GM19468 (cell line): Measurements from ENCODE around the gene PHF11.

Source experiments
- ATAC-seq: cut with Tn5 transposase; IDR thresholded peaks from one replicate; pipeline ENCODE4 v1.9.1; 2021; ENCODE audit warnings: mild to moderate bottlenecking, moderate library complexity, moderate number of reproducible peaks; ENCODE audit not compliant: unreplicated experiment; ENCODE audit errors: extremely low read depth

Gene PHF11

GRCh38 chr13:49497272-49497671 lies 1.5 kb downstream of the PHF11 start:
- ATAC-seq: no peak

DNA sequence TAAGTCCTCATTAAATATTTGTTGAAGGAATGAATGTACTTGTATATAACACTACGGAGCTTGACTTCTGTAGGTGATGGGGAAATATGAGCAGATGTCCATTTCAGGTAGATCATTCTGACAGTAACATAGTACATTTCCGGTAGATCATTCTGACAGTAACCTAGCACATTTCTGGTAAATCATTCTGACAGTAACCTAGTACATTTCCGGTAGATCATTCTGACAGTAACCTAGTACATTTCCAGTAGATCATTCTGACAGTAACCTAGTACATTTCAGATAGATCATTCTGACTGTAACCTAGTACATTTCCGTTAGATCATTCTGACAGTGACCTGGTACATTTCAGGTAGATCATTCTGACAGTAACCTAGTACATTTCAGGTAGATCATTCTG lies 2.5 kb downstream of the PHF11 start:
- no peak for ATAC-seq

DNA sequence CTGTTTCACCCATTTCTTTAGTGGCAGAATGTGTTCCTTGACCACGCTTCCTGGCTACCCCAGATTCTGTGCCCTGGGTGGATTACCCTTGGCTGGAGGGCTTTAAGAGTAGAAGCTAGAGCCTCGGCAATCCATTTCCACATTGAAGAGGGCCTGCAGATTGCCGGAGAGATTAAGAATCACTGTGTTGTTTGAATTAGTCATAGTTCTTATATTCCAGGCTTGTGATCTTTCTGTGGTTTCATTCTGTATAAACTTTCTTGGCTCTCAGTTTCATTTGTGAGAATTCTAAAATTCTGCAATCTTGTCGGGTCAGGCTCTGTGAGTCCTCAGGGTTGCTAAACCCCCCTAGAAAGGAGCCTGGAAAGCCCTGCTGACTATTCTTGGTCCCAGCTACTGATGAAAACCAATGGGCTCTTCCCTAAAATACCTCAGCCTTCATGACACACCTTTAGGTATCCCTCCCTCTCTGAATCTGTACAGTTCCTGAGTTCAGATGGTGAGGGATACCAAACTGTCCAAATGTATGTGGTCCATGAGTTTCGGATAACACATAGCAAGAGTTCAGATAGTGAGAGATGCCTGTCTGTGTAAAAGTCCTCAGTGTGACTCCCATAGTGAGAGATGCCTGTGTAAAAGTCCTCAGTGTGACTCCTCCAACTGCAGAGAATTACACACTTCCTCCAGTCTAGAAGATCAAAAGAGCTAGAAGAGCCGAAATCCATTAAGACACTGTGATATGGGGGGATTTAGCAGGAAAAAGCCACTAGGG lies 4.3 kb downstream of the PHF11 start:
- no peak for ATAC-seq

GRCh38 chr13:49502954-49503353 lies 7.2 kb downstream of the PHF11 start:
- no peak for ATAC-seq

- no peak for ATAC-seq
Measured at GRCh38 chr13:49503951-49504350, 8.2 kb downstream of the PHF11 start.

DNA sequence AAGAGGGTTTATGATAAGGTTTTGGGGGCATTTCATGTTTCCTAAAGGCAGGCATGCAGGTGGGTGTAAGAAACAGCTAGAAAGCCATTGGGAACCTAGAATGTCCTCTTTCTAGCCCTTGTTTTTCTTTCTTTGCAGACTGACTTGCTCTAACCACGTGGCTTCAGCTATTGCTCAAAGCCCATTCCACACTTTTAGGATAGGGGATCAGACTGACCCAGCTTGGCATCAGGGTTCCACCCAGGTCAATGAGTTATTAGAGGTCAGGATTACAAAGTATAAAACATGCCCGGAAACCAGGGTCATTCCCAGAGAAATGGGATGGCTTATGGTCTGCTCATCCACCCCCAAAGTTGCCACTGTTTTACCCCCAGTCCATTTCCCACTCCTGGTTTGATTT lies 16.8 kb downstream of the PHF11 start:
- ATAC-seq: no peak

GRCh38 chr13:49516467-49516866 lies 20.7 kb downstream of the PHF11 start:
- ATAC-seq: no peak

DNA sequence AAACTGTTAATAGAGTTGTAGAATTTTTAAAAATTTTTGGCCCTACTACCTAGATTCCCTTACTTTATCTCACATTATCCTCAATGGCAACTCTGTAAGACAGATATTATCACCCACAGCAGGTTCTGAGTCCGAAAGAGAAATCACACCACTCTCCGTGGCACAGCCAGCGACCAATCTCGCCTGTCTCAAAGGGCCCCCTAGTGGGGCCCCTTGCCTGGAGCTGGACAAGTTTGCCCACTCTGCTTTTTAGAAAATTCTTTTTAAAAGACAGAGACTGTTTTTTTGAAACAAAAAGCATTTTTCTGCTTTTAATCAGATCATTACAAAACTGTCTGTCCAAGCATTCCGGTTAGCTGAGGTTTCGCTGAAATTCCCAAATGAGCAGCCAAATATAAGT lies 21.7 kb downstream of the PHF11 start:
- ATAC-seq: no peak

DNA sequence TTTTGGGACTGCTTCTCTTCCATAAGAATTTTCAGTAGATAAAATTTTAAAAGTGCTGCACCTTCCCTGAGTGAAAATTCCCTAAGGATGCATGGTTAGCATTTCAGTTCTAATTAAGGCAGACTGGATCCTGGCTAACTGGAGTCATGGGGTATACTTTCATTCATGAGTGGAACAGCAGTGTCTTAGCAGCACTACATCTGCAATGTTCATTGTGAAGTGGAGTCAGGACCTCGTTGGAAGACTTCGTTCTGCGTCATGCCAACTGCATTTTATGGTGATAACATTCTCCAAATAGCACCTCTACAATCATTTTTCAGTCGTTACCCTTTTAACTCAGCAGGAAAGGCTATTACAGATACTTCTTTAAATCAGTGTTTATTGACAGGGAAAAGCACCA lies 25.5 kb downstream of the PHF11 start:
- ATAC-seq: no peak

- ATAC-seq: no peak
Measured at GRCh38 chr13:49524740-49525501, 29.2 kb downstream of the PHF11 start.

- ATAC-seq: no peak
Measured at GRCh38 chr13:49527123-49527522, 31.4 kb downstream of the PHF11 start.

DNA sequence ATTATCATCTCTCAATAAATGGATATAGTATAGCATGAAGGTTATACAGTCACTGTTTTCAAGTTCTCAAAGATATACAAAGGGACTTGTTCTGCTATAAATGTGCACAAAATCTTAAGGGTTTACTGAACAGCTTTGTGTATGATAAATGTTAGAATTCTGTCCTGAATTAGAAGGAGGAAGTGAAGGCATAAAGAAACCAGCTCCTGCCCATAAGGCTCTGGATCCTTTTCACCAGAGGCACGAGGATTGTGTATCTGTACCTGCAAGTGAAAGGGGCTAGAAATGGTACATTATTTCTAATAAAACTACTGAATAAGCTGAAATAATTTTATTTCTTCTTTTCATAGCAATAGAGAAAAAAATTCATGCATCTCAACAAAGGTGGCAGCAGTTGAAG lies 32.4 kb downstream of the PHF11 start:
- no peak for ATAC-seq

- ATAC-seq: no peak
Measured at GRCh38 chr13:49530457-49530856, 34.7 kb downstream of the PHF11 start.

- no peak for ATAC-seq
Measured at GRCh38 chr13:49532593-49532992, 36.8 kb downstream of the PHF11 start.

GRCh38 chr13:49533011-49533410 lies 37.3 kb downstream of the PHF11 start:
- no peak for ATAC-seq

- ATAC-seq: no peak
Measured at GRCh38 chr13:49533591-49534269, 38.0 kb downstream of the PHF11 start.

DNA sequence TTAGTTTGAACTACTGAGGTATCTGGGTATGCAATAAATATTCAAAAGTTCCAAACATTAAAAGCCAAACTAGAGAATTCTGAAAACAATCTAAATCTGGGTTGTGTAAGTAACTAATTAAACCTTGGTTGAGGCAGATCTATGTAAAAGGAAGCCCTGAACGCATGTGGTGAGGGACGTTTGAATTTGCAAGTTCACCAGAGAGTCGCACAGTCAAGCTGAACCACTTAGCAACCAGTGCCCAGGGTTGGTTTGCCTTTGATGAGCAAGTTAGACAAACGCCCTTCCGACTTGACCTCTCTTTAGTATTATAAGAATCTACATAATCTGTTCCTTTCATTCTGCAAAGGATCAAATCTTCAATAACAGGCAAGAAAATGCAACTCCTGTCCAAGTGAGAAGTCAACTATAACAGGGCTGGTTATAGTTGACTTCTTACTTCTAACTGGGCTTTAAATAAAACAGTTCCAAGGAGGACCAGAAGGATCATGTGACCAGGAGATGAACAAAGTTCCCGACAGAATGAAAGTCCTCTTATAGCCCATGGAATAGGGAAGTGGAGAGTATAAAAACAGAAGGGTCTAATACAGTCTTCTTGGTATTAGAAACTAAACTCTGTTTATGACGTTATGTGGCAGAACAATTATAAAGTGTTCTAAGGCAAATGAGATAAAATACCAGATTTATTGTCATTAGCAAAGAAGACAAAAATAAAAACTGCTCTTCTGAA lies 40.6 kb downstream of the PHF11 start:
- no peak for ATAC-seq

DNA sequence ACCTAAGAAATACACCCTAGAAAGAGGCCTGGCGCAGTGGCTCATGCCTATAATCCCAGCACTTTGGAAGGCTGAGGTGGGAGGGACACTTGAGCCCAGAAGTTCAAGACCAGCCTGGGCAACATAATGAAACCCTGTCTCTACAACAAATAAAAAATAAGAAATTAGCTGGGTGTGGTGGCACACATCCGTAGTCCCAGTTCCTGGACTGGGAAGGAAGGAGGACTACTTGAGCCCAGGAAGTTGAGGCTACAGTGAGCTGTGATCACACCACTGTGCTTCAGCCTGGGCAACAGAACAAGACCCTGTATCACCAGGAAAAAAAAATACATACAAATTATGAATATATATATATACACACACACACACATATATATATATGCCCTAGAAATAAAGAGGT lies 42.7 kb downstream of the PHF11 start:
- ATAC-seq: no peak

GRCh38 chr13:49539313-49539712 lies 43.6 kb downstream of the PHF11 start:
- no peak for ATAC-seq

GRCh38 chr13:49539746-49540145 lies 44.0 kb downstream of the PHF11 start:
- ATAC-seq: no peak

DNA sequence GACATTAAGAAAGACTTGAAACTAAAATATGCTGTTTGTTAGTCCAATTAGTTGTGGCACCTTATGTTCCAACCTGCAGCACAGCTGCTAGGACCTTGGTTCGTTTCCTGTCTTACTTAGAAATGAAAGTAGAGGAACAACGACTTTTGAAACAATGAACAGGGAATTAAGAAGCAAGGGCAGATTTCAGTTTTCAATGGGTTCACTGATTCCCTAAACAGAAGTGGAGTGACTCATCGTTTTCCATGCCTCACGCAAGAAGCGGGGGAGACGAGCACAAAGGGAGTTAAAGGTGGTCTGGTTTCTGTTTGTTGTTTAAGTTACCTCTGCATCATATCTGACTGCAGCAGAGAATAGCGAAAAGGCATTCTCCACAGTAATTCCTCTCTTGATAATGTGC lies 44.8 kb downstream of the PHF11 start:
- ATAC-seq: no peak
